Esophagus squamous epithelium (tissue), 4 donors: Measurements from ENCODE around the gene ACAA1.

ENCODE experiments used
- CTCF ChIP-seq, 6 experiments: fragments of 450-650 bp in 4 of 6; fragments of 200-600 bp in 2 of 6; sonication (generic) in 2 of 6; IDR thresholded peaks; one replicate each; pipeline ENCODE4 v1.5.1; 2016 to 2019; ENCODE audit warnings: antibody characterized with exemption in 6 of 6, mild to moderate bottlenecking in 4 of 6, moderate library complexity in 4 of 6
- POLR2A ChIP-seq, 4 donors: fragments of 450-650 bp; IDR thresholded peaks; one replicate each; pipeline ENCODE4 v1.6.1; 2017; ENCODE audit warnings: antibody characterized with exemption in 4 of 4, mild to moderate bottlenecking in 4 of 4, moderate library complexity in 3 of 4

DNA sequence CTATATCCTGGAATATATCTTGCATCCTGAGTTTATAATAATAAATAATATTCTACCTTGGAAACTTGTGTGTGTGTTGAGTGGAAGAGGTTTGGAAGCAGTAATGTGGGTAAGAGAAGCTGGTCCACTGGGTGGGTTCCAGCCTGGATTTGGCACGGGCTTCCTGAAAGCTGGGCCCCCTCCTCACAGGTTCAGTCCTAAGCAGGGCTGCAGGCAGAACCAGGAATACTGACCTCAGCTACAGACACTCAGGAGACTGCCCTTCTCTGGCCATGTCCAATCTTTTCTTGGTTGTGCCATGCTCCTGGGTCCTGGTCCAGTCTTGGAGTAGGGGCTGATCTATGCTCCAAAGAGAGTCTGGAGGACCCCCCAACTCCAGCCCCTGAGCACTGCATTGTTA lies 6.0 kb upstream of the ACAA1 start:
- no peak for TF ChIP-seq CTCF (IDR thresholded peaks at IDR 0.05)
- no peak for TF ChIP-seq POLR2A (IDR thresholded peaks at IDR 0.05)
